HG02588 (cell line): Measurements from ENCODE around the gene PCGF5.
"Not testable (repeated sequence)": the region's sequence is repeated elsewhere in the genome, so short reads cannot be mapped to it uniquely, and the experiment has no call there.

Experiments used
- ATAC-seq: cut with Tn5 transposase; IDR thresholded peaks from one replicate; pipeline ENCODE4 v1.9.1; 2021; ENCODE audit warnings: mild to moderate bottlenecking, moderate library complexity; ENCODE audit not compliant: unreplicated experiment

PCGF5 gene

DNA sequence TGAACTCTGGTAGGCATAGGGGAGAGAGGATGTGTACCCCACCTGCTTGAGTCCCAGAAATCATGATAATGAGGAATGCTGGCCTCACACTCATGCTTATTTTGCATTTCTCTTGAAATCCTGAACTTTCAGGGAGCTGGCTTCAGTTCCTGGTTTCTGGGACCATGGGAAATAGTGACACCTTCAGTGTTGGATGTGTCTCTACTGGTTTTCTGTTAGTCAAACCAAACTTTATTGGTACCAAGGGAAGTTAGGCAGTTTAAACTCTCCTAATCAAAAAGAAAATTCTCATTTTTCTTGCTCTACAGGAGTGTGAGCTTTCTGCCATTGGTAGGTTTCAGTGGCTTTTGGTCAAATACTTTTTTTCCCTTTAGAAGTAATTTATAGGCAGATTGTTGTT lies 11.8 kb upstream of the PCGF5 start:
- ATAC-seq, result no peak

DNA sequence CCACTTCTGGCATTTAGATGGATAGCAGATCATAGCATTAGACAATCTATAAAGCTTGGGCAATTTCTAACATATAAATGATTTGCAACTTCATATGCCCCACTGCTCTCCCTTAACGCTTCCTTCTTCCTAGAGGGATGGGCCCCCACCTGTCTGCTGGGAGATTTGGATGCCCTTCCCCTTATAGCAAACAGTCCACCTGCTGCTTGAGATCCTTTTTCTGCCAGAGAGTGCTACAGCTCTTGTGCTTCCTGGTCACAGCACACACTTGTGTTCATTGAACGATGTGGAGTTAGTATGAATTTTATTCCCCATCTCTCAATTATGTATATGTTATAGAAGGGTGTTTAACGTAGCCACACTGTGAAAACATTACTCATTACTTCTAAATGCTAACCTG lies 10.4 kb upstream of the PCGF5 start:
- ATAC-seq, result no peak

DNA sequence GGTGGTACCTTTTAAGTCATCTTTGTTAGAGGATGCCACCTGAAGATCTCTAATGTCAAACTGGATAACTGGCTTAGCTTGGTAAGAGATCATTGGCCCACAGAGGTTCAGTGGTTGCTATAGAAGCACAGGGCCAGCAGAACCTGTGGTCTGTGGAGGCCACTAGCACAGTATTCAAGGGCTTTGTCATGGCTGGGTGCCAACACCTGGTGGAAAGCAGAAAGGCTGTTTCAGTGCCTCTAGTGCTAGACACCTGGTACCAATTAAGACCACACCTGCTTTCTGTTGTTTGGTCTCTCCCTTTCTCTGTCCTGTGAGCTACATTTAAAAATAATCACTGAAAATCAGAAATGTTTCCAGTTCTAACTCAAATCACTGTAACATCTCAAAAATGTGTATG lies 10.0 kb upstream of the PCGF5 start:
- peak; percentile 91 for ATAC-seq

DNA sequence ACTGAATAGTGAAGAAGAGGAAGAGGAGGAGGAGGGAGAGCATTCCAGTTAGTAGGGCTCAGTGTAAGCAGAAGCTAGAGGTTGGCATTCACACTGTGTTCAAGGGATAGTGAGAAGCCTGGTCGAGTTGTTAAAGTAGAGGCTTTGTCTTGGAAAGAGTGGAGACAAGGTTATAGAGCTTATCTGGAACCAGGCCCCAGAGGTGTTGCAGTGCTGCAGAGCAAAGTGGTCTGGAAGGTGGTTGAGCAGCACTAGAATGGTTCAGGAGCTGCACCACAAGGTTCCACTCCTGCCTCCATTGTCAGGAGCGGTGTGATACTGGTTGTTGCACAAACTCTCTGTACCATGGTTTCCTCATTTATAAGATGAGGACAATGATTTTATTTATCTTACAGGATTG lies 8.8 kb upstream of the PCGF5 start:
- no peak for ATAC-seq

DNA sequence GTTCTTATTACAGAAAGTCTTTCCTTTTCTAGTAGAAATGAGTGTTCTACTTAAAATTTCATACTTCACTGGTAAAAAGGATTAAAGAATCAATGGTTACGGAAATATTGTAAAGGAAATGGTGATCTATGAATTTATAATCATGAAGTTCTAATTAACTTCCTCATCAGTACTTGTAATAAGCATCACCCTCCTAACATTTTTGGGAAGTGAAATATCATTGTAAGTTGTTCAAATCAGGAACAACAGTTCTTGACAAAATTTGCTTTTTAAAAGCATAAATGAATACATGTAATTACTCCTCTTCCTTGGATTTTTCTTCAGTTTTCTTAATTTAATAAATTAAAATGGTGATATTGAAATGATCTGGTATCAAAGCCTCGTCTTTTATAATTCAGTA lies 5.6 kb upstream of the PCGF5 start:
- no peak for ATAC-seq

DNA sequence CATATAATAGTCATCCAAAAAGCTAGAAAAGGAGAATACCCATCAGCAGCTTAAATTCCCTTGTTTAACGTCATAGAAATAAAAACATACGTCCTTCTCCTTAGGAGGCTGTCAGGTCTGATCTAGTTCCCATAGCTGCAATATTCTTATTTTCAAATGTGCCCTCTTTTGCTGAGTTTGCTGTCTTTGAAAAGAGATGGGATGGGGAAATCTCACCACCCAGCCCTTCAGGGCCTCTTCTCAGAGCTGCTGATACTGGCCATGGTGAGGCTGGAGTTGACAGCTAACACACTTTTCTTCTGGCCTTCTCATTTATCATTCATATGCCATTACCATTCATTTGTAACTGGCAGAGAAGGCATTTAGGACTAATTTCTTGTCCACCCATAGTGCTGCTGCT lies 5.1 kb upstream of the PCGF5 start:
- no peak for ATAC-seq

DNA sequence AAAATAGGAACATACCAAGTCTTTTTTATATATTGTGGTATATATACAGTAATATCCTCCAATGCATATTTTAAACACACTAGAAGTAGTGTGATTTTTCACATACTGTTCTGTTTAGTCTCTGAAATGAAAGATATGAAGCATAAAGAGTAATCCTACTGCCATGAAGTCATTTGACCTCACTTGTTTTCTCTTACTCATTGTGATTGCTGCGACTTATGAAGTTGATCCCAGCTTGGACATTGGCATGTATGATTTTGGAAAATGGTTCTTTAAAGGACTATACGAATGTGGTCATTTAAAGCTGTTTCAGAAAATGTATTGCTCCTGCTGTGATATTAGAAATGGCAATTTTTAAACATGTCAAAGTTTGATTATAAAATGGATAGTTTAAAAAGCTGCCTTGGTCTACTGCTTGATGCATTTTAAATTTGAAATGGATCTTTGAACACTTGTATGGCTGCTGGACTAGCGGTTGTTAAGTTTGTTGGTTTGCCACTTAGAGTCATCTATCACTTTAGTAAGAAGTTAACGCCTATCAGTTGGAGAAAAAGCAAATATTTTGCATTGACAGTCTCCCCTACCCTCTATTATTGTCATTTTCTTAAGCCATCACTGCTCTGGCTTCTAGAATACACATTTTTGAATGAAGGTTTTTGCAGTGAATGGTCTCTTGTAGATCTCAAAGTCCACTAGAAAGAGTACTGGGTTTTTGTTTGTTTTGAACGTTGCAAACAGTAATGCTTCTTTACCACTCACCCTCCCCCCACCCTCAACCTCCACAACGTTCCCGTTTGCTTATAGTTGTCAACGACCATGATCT lies 881 bp upstream of the PCGF5 start:
- ATAC-seq, result no peak

DNA sequence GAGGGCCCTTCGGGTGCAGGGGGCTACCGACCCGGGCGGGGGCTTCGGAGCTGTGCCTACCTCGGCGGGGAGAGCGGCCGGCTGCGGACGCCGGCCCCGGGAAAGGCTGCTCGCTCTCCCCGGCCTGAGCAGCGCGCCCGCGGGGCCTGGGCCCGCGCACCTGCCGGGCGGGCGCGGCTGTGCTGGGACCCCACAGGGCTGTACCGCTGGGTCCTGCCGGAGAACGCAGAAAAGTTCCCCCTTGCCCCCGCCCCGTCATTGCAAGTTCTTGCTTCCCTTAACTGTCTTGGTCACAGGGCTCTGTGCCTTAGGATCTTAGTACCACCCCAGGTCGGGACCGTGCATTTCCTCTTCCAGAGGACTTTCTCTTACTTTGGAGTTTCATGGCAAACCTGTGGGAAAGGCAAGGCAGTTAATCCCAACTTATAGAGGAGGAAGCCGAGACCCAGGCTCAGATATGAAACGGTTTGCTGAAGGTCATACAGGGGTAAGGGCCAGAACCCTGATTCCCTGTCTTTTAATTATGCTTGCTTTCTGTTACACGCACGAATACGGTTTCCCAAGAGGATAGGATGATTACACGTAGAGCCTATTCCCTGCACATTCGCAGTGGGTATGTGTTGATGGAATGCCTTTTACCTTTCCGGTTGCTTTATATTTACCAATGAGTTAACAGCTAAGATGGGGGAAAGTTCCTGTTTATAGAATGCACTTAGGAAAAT lies 652 bp downstream of the PCGF5 start:
- ATAC-seq, result peak; percentile 27

DNA sequence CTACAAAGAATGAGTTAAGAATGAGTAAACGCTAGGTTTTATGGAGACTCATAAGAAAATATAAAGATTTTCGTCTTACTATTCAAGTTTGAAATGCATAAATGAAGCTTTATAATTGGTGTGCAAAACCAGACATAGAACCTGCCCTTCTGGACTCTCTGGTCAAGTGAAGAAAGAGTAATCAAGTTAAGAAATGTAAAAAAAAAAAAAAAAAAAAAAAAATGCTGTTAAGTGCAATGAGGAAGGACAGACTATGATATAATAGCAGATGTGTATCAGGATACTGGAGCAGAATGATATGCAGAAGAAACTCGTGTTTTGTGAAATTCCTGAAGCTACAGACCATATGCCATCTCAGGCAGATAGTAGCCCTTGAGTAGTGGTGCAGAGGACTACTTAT lies 5.6 kb downstream of the PCGF5 start:
- ATAC-seq, result no peak

DNA sequence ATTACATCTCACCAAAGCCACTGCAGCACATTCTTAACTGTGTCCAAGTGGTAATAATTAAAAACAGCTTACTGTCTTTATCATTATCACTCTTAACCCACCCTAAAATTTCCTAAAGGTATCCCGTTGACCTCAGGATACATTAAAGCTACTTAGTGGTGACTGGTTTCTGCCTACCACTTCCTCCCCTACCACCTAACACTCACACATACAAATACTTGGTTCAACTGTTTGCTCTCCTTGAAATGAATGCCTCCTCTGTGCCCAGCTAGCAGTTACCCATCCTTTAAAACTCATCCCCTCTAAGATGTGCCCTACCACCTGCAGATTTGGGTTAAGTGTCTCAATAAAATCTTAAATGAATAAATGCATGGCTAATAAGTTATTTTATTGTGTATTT lies 7.1 kb downstream of the PCGF5 start:
- ATAC-seq, result no peak

DNA sequence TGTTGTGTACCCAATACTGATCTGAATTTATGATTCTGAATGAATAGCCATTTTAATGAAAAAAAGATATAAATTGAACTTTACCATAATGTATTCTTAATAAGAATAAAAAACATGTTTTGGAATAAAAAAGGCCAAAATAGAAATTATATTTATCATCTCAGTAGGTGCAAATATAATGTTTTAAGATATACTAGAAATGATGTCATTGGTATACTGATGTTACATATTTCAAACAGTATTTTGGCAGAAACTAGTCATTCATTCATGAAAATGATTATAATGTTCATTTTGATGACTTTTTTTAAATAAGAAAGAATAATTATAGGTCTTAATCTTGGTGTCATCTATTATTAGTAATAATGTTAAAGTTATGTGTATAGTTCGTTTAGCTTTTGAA lies 9.2 kb downstream of the PCGF5 start:
- ATAC-seq, result no peak

DNA sequence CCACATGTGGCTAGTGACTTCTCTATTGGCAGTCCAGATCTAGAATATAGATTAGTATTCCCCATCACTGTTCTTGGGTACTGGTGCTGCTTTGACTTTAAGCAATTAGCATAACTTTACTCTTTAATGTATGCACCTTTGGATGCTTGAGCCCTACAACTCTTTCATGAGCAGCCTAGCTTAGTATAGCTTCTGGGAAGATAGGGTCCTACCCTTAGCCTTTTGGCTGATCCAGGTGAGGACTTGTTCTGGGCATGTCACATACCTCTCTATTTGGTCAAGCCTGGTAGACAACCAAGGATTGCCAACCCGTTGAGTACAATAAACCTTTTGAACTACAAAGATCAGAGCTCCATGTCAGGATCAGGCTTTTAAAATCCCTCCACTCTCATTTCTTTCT lies 17.7 kb downstream of the PCGF5 start:
- no peak for ATAC-seq

DNA sequence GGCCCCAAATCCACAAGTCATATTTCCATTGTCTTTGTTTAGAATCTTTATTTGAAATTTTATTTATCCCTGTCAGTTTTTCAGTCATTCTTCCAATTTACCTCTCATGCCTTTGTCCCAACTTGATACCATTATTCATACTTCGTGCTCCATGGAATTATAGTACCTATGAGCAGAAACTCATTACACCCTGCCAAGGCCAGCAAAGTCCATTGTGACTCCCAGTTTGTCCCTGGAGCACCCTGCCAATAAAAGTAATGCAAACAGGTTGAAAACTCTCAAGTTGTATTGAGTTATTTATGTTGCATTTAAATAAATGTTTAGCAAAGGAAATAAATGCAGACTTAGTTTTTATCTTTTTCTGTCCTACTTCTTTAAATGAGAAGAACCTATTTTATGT lies 19.3 kb downstream of the PCGF5 start:
- ATAC-seq, result no peak

DNA sequence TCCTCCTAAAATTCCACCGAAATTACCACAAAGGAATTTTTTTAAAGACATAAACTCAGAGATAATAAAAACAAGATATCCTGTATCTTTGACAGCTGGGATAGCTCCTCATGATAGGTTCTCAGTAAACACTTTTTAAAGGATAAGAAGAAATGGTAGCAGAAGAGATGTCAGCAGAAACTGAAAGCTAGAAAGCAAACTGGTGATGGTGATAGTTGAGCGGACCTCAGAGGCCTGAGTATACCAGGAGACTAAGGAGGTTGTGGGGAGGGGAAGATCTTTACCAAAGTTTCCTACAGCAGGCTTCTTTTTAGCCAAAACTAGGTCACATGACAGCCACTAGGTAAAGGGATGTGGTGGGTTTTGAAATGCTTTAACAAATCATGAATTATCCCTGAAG lies 22.5 kb downstream of the PCGF5 start:
- ATAC-seq, result no peak

DNA sequence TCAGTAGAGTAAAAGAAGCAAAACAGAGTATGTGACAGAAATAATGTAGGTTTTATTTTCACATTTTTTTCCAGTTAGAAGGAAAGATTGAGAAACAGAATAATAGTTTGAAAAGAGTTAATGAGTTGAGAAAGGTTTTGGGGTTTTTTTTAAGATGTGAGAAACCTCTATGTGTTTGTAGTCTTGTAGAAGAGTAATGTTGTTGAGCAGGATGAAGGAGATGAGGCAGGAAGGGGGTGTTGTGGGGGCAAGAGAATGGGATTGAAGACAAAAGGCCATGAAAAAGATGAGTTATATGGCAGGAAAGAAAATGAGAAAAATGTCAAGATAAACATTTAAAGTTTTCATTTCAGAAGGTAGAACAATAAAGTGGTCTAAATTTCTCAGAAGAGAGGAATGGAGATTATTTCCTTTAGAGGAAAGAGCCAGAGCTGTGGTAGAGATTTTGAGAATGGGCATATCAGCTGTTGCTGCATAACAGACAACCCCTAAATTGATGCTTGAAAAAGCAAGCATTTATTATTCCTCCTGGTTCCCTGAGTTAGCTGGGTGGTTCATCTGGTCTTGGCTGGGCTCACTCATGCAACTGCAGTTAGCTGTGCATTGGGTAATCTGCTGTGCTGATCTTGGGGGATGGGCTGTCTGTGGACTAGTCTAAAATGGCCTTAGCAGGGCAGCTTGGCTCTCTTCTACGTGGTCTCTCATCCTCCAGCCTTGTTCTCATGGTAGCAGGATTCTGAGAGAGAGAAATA lies 27.1 kb downstream of the PCGF5 start:
- no peak for ATAC-seq

DNA sequence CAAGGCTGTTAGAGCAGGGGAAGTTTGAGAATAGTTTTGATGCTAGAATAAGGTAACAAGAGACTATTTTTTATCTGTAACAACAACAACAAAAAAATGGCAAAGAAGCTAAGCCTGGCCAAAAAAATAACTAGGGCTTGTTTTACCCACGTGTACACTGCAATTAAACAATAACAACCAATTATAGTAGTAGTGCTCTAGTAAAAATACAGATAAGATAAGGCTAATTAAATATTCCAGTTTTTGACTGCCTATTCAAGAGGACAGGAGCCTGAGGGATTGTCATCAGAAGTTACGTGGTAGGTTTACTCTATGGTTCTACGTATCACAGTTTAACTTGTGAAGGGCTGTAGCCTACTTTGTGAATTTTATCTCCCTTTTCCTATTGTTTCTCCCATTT lies 29.2 kb downstream of the PCGF5 start:
- no peak for ATAC-seq

DNA sequence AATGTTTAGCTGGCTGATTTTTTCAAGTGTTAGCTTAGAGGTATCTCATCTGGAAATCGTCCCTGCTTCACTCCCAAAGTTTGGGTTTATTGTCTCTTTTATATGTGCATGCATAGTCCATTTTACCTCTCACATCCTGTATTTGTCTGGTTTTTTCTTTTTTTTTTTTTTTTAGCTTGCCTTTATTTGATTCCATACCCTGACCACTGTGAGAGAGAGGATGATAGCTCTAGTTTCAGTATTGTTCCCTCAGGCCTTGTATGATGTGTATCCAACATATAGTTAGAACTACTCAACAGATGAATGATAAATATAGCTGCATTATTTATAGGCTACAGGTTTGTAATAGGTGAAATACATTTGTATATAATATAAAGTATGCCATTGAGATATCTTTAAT lies 29.9 kb downstream of the PCGF5 start:
- ATAC-seq, result no peak

DNA sequence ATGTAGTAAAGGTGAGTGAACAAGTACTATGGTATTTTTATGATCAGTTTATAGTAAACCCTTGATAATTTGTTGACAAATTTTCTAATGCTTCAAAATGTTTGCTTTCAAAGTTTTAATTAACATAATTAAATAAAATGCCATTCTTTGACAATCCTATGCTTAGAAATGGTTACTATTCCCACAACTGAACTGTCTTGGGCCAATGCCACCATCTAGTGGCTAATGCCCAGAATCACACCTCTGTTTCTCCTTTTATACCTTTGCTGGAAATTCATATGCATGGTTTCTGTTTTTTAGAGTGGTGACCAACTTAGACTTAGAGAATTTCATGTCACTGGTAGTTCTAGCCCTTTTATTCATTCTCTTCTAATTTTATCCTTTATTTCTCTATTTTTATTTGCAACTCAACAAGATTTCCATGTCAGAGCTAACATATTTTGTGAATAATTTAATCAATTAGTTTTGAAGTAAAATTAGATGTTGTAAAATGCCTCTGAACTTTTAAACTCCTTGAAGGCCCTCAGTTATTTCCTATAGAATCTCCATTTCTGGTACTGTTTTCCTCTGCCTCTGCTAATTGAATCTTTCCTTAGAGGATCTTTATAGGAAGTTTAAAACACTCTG lies 31.1 kb downstream of the PCGF5 start:
- ATAC-seq, result no peak

DNA sequence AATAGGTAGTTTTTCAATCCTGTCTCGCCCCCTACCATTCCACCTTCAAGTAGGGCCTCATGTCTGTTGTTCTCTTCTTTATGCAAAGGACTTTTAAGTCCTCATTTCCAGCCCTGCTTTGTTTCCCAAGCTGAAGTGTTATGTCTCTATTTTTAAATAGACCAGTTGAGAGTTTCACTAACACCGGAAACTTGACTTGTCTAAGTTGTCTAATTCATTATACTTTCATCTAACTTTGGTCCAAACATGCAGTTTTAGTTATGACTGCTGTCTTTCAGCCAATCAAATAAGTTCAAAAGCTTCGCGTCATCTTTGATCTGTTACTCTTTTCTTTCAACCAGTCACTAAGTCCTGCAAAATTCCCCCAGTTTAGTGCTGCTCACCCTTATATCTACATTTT lies 32.8 kb downstream of the PCGF5 start:
- no peak for ATAC-seq

DNA sequence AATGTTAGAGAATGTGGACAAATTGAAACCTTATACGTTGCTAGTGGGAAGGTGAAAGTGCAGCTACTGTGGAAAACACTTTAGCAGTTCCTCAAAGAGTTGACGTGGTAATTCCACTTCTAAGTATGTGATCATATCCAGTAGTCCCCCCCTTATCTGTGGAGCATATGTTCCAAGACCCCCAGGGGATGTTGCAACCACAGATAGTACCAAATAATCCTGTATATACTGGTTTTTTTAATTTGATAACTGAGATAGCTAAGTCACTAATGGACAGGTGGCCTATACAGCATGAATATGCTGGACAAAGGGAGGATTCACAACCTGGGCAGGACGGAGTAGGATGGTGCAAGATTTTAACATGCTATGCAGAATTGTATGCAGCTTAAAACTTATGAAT lies 36.8 kb downstream of the PCGF5 start:
- ATAC-seq, result no peak

DNA sequence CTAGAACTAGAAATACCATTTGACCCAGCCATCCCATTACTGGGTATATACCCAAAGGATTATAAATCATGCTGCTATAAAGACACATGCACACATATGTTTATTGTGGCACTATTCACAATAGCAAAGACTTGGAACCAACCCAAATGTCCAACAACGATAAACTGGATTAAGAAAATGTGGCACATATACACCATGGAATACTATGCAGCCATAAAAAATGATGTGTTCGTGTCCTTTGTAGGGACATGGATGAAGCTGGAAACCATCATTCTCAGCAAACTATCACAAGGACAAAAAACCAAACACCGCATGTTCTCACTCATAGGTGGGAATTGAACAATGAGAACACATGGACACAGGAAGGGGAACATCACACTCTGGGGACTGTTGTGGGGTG lies 40.0 kb downstream of the PCGF5 start:
- not testable (repeated sequence) for ATAC-seq
